A673 (cell line): ENCODE measurements around the gene PARVA. TPM values are rescaled to one million over a fixed set of nuclear protein-coding genes. Genes with fewer than 3 reads are reported as not detected.

Experiments used
- BruUV-seq: library from RNA; stranded (reverse); fragments of 400-500 nt; replicated peaks from 2 replicates; lab custom pipeline; 2021; lab: Mats Ljungman, UMichigan
- CTCF ChIA-PET: fragments of 300-600 bp; sonication (Branson Sonifier 250); formaldehyde crosslinking; loops from one replicate; lab custom pipeline; 2022; ENCODE audit warnings: antibody characterized with exemption; lab: Charles Lee
- POLR2A ChIA-PET: fragments of 300-600 bp; sonication (Branson Sonifier 250); formaldehyde crosslinking; loops from one replicate; lab custom pipeline; 2022; ENCODE audit warnings: antibody characterized with exemption; ENCODE audit not compliant: low non-redundant PET; lab: Charles Lee
- DNase-seq: peaks from one replicate; pipeline ENCODE4 v3.0.0-alpha.2; 2015; ENCODE audit warnings: low spot score
- H3K27ac ChIP-seq: fragments of 200-600 bp; sonication (generic); 2 replicates; pipeline ENCODE4 v1.5.1; 2016; ENCODE audit warnings: mixed run types, low read depth, mild to moderate bottlenecking, mixed read lengths, antibody characterized with exemption, low read length; ENCODE audit not compliant: poor library complexity, severe bottlenecking
- H3K27me3 ChIP-seq: fragments of 200-600 bp; sonication (generic); replicated peaks from 2 replicates; pipeline ENCODE4 v1.6.1; 2017; ENCODE audit warnings: mixed run types, low read depth, mild to moderate bottlenecking, mixed read lengths, antibody characterized with exemption, low read length; ENCODE audit not compliant: insufficient read depth, poor library complexity
- H3K36me3 ChIP-seq: fragments of 200-600 bp; sonication (generic); 2 replicates; pipeline ENCODE4 v1.6.1; 2016; ENCODE audit warnings: mixed run types, mild to moderate bottlenecking, mixed read lengths, antibody characterized with exemption, low read length; ENCODE audit not compliant: insufficient read depth, poor library complexity, severe bottlenecking
- H3K4me1 ChIP-seq: fragments of 200-600 bp; sonication (generic); 2 replicates; pipeline ENCODE4 v1.6.1; 2017; ENCODE audit warnings: mixed run types, mild to moderate bottlenecking, mixed read lengths, antibody characterized with exemption, low read length; ENCODE audit not compliant: insufficient read depth, poor library complexity, severe bottlenecking
- H3K4me3 ChIP-seq: fragments of 200-600 bp; sonication (generic); 2 replicates; pipeline ENCODE4 v1.5.1; 2016; ENCODE audit warnings: low read depth, mixed run types, mild to moderate bottlenecking, mixed read lengths, low read length; ENCODE audit not compliant: poor library complexity, severe bottlenecking
- H3K9me3 ChIP-seq: fragments of 200-600 bp; sonication (generic); 2 replicates; pipeline ENCODE4 v1.6.1; 2016; ENCODE audit warnings: mixed run types, low read depth, mild to moderate bottlenecking, mixed read lengths, antibody characterized with exemption, low read length; ENCODE audit not compliant: poor library complexity, severe bottlenecking
- EZH2 ChIP-seq: fragments of 200-600 bp; sonication (generic); IDR thresholded peaks from 2 replicates; pipeline ENCODE4 v1.6.1; 2017; ENCODE audit warnings: borderline replicate concordance, low read depth, mild to moderate bottlenecking, mixed read lengths, antibody characterized with exemption, low read length; ENCODE audit not compliant: poor library complexity, severe bottlenecking
- intact Hi-C: fragments of 100-400 bp; cut with micrococcal nuclease; formaldehyde crosslinking; loops from one replicate; pipeline ENCODE4 v1.10.0; 2022; ENCODE audit not compliant: unreplicated experiment
- total RNA-seq: library from RNA; stranded (reverse); gene quantifications from 2 replicates; pipeline ENCODE4 v1.2.3, GENCODE V29; 2021
- TF ChIP-seq, protein P1 (sequence below): fragments of 300-800, 200-600 bp; sonication (generic); conservative IDR thresholded peaks from 2 replicates; pipeline ENCODE4 v1.5.1; 2017; ENCODE audit warnings: low read depth, mild to moderate bottlenecking, antibody characterized with exemption, low read length, moderate library complexity, mixed read lengths

PARVA gene
- total RNA-seq, 1 experiment from 2014 or later, result 15.2 TPM

DNA sequence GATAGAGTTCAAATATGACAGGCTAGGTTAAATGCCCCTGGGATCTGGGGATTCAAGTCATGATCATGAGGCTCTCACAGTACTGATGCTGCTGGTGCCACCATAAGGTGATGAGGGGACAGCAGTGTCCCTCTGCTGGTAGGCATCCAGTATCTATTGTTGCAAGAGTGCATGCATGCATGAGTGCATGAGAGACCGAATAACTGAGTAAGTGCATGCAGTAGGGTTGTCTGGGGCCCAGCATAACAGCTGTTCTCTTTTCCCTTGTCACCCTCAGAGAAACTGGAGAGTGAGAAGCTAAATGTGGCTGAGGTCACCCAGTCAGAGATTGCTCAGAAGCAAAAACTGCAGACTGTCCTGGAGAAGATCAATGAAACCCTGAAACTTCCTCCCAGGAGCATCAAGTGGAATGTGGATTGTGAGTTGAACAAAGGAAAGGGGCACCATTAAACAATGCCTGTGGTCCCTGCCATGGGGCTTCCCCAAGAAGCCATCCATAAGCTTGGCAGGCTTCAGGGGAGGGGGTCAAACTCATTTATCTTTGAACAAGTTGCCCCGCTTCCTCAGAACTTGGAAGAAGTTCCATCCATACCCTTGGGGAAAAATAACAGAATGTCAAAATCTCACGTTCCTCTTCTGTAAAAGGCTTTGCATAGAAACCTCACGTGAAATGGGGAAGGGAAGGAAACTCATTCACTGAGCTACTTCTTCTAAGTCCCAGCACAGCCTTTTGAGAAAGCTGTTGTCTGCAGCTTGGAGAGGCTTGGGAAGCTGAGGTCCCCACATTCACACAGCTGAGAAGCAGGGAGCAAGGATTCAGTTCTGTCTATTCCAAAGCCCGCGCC, 119.0 kb downstream of the PARVA start:
- Histone ChIP-seq H3K4me1 (no peaks in the 10 kb centered on the region), H3K9me3 (no peaks in the 10 kb centered on the region), H3K4me3 (no peak overlapping the region), H3K36me3 (no peaks in the 10 kb centered on the region), H3K27me3 (no peaks in the 10 kb centered on the region), H3K27ac (no peak overlapping the region)
- ChIA-PET CTCF (no interaction called here), POLR2A (no interaction called here)
- BruUV-seq, result no TSS peak
- intact Hi-C loops, result no loop called here
- TF ChIP-seq, protein P1, sequence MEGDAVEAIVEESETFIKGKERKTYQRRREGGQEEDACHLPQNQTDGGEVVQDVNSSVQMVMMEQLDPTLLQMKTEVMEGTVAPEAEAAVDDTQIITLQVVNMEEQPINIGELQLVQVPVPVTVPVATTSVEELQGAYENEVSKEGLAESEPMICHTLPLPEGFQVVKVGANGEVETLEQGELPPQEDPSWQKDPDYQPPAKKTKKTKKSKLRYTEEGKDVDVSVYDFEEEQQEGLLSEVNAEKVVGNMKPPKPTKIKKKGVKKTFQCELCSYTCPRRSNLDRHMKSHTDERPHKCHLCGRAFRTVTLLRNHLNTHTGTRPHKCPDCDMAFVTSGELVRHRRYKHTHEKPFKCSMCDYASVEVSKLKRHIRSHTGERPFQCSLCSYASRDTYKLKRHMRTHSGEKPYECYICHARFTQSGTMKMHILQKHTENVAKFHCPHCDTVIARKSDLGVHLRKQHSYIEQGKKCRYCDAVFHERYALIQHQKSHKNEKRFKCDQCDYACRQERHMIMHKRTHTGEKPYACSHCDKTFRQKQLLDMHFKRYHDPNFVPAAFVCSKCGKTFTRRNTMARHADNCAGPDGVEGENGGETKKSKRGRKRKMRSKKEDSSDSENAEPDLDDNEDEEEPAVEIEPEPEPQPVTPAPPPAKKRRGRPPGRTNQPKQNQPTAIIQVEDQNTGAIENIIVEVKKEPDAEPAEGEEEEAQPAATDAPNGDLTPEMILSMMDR, result 0 out of 2 replicates have a peak, but pooled peaks have one; percentile 18
- no peak for TF ChIP-seq EZH2
- DNase-seq, result peak; percentile 7

DNA sequence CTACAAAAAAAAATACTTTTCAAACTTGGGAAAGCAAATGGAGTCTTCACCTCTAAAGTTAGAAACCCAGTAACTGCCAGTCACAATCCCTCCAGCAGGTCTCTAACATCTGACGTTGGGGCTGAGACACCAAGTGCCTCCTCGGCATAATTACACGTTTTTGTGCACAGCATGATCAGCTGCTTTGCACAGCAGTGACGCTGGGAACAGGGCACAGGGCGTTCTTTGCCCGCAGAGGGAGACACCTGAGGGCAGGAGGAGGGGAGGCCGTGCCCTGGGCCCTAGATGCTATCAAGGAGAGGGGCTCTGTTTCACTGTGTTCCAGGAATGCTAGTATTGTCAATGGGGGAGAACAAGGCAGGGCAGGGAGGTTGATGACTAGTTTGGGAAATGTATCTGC, 120.1 kb downstream of the PARVA start:
- DNase-seq, result no peak
- ChIA-PET CTCF (no interaction called here), POLR2A (no interaction called here)
- Histone ChIP-seq H3K4me3 (no peak overlapping the region), H3K27ac (no peak overlapping the region), H3K9me3 (no peaks in the 10 kb centered on the region), H3K27me3 (no peaks in the 10 kb centered on the region), H3K36me3 (no peaks in the 10 kb centered on the region), H3K4me1 (no peaks in the 10 kb centered on the region)
- no peak for TF ChIP-seq EZH2
- TF ChIP-seq, protein P1, result no peak
- BruUV-seq, result no TSS peak
- intact Hi-C loops, result no loop called here

DNA sequence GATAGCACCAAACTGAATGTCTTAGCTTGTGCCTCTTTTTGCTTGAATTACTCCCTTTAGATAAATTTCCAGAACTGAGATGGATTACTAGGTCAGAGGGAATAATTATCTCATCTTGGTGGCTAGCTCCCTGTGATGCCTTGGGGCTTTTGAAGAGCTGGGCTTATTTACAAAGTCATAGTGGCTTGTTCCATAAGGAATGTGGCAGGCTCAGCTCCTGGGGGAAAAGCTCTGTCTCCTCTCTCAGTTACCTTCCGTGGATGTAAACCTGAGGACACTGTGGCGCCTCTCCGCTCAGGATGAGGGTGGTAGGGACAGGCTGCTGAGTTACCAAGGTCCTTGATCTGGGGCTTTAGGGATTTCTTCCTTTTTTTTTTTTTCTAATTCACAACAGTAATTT, 121.7 kb downstream of the PARVA start:
- Histone ChIP-seq H3K27ac (no peak overlapping the region), H3K4me1 (no peaks in the 10 kb centered on the region), H3K4me3 (no peak overlapping the region), H3K9me3 (no peaks in the 10 kb centered on the region), H3K36me3 (no peaks in the 10 kb centered on the region), H3K27me3 (no peaks in the 10 kb centered on the region)
- intact Hi-C loops, result no loop called here
- BruUV-seq, result no TSS peak
- ChIA-PET CTCF (interaction anchor here (0.9 kb wide), 1 partner anchor 167 kb away, joined by 3 read pairs; no protein-coding TSS in a partner anchor), POLR2A (no interaction called here)
- TF ChIP-seq, protein P1, result no peak
- DNase-seq, result no peak
